SJSA1 (cell line): ENCODE measurements around the gene MAP2K4. TPM values are rescaled to one million over a fixed set of nuclear protein-coding genes. Genes with fewer than 3 reads are reported as not detected.
"Not testable (repeated sequence)": the region's sequence is repeated elsewhere in the genome, so short reads cannot be mapped to it uniquely, and the experiment has no call there.

Source experiments
- DNase-seq, 2 experiments: peaks; one replicate each; pipeline ENCODE4 v3.0.0-alpha.2; 2015 to 2020; ENCODE audit warnings: low spot score in 2 of 2, low read depth in 1 of 2
- H3K27ac ChIP-seq: fragments of 250-450 bp; sonication (Bioruptor Pico); 2 replicates; pipeline ENCODE4 v1.5.1; 2020; ENCODE audit warnings: mild to moderate bottlenecking, moderate library complexity
- H3K27me3 ChIP-seq: fragments of 250-450 bp; sonication (Bioruptor Pico); replicated peaks from 2 replicates; pipeline ENCODE4 v1.5.1; 2020; ENCODE audit warnings: mild to moderate bottlenecking, moderate library complexity
- H3K36me3 ChIP-seq: fragments of 250-450 bp; sonication (Bioruptor Pico); 2 replicates; pipeline ENCODE4 v1.5.1; 2020; ENCODE audit warnings: mild to moderate bottlenecking
- H3K4me1 ChIP-seq: fragments of 250-450 bp; sonication (Bioruptor Pico); replicated peaks from 2 replicates; pipeline ENCODE4 v1.6.1; 2021; ENCODE audit warnings: mild to moderate bottlenecking
- H3K4me3 ChIP-seq: fragments of 250-450 bp; sonication (Bioruptor Pico); 2 replicates; pipeline ENCODE4 v1.5.1; 2020; ENCODE audit warnings: mild to moderate bottlenecking
- H3K9me3 ChIP-seq: fragments of 250-450 bp; sonication (Bioruptor Pico); replicated peaks from 2 replicates; pipeline ENCODE4 v1.5.1; 2020; ENCODE audit warnings: mild to moderate bottlenecking
- total RNA-seq: library from RNA; depleted of rRNA; stranded (reverse); fragments of >200 nt; shearing (Covaris generic); gene quantifications from 2 replicates; pipeline ENCODE4 v1.2.3, GENCODE V29; 2014

MAP2K4 gene
- total RNA-seq, 1 experiment from 2014 or later: 42.0 TPM

DNA sequence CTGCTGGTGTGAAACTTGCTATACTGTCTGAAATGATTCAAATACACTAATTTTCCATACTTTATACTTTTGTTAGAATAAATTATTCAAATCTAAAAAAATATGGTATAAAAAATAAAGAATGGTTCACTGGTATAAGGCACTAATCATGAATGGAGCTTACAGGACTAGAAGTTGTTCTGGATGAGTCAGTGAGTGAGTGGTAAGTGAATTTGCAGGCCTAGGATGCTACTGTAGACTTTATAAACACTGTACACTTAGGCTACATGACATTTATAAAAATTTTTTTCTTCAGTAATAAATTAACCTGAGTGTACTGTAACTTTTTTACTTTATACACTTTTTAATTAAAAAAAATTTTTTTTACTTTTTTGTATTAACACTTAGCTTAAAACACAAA is 95.5 kb downstream of the MAP2K4 start:
- H3K4me1 ChIP-seq: no peaks in the 10 kb centered on the region
- DNase-seq: no peak
- H3K27me3 ChIP-seq: no peaks in the 10 kb centered on the region
- no peak overlapping the region for H3K4me3 ChIP-seq
- no peaks in the 10 kb centered on the region for H3K9me3 ChIP-seq
- no peak overlapping the region for H3K27ac ChIP-seq
- H3K36me3 ChIP-seq: peaks cover 64% of the 10 kb centered on the region

DNA sequence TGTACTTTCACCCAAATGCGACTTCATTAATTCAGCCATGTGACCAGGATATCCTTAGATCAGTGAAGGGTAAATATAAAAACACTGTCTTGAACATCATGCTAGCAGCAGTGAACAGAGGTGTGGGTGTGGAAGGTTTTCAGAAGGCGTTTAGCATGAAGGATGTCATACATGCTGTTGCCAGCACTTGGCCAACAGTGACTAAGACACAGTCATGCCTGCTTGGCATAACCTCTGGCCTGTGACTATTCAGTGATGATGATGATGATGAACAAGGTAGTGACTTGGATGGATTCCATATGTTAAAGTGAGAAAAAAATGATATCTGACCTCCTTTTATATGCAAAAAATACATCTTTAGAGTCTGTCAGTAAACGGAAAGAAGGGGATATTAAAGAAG is 97.9 kb downstream of the MAP2K4 start:
- Histone ChIP-seq H3K36me3 (peaks cover 42% of the 10 kb centered on the region), H3K27me3 (no peaks in the 10 kb centered on the region), H3K9me3 (no peaks in the 10 kb centered on the region), H3K27ac (no peak overlapping the region), H3K4me1 (no peaks in the 10 kb centered on the region), H3K4me3 (no peak overlapping the region)
- DNase-seq: no peak

DNA sequence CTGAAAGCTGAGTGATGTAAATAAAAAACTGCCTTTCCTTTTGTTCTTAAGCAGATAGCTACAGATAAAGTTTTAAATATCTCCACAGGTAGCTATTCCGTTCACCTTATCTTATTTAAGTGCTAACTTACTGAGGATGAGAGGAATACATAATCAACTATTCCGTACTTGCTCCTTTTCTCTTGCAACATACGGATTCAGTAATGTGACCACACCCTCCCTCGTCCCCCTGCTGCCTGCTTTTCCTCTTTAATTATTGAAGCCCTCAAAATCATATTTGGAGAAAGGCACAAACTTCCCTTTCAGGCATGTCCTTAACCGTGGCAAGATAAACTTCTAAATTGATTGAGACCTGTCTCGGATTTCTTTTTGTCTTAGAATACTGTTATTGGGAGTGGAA is 101.4 kb downstream of the MAP2K4 start:
- Histone ChIP-seq H3K4me3 (no peak overlapping the region), H3K9me3 (no peaks in the 10 kb centered on the region), H3K4me1 (no peaks in the 10 kb centered on the region), H3K27me3 (no peaks in the 10 kb centered on the region), H3K27ac (no peak overlapping the region), H3K36me3 (peaks cover 39% of the 10 kb centered on the region)
- DNase-seq: no peak

GRCh38 chr17:12127177-12127576 is 106.5 kb downstream of the MAP2K4 start:
- no peaks in the 10 kb centered on the region for H3K4me1 ChIP-seq
- no peak for DNase-seq
- H3K4me3 ChIP-seq: no peak overlapping the region
- no peaks in the 10 kb centered on the region for H3K27me3 ChIP-seq
- H3K27ac ChIP-seq: no peak overlapping the region
- no peaks in the 10 kb centered on the region for H3K9me3 ChIP-seq
- peaks cover 48% of the 10 kb centered on the region for H3K36me3 ChIP-seq

DNA sequence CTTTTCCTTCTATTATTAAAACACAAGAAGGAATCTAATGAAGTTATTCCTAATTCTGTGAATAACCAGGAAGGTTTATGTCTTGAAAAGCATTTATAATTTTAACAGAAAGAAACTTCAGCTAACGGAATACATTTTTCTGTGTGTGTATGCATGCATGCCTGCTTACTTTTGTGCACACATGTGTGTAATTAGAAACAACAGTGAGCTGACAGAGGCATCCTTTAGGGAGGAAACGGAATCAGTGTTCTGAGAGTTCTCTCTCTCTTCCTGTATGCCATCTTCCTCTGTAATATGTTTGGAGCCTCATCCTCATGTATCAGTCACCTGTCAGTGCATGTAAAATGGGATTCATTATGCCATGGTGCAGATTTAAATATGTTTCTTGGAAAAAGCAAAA is 107.0 kb downstream of the MAP2K4 start:
- no peaks in the 10 kb centered on the region for H3K9me3 ChIP-seq
- no peak for DNase-seq
- peaks cover 48% of the 10 kb centered on the region for H3K36me3 ChIP-seq
- H3K27ac ChIP-seq: no peak overlapping the region
- no peak overlapping the region for H3K4me3 ChIP-seq
- H3K4me1 ChIP-seq: no peaks in the 10 kb centered on the region
- H3K27me3 ChIP-seq: no peaks in the 10 kb centered on the region

GRCh38 chr17:12128946-12129345 is 108.3 kb downstream of the MAP2K4 start:
- no peak for DNase-seq
- Histone ChIP-seq H3K4me1 (no peaks in the 10 kb centered on the region), H3K4me3 (no peak overlapping the region), H3K36me3 (peaks cover 51% of the 10 kb centered on the region), H3K9me3 (no peaks in the 10 kb centered on the region), H3K27me3 (no peaks in the 10 kb centered on the region), H3K27ac (no peak overlapping the region)

DNA sequence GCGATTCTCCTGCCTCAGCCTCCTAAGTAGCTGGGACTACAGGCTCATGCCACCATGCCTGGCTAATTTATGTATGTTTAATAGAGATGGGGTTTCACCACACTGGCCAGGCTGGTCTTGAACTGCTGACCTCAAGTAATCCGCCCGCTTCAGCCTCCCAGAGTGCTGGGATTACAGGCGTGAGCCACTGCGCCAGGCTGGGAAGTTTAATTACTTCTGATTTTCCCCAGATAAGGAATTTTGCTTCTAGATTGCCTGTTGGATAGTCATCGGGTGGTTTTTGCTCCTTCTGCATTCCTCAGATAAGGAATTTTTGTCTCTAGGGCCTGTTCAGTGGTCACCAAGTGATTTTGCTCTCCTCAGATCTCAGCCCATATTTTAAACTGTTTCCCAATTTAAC is 112.5 kb downstream of the MAP2K4 start:
- no peak for DNase-seq
- peaks cover 45% of the 10 kb centered on the region for H3K36me3 ChIP-seq
- no peak overlapping the region for H3K27ac ChIP-seq
- no peaks in the 10 kb centered on the region for H3K4me1 ChIP-seq
- no peak overlapping the region for H3K4me3 ChIP-seq
- H3K9me3 ChIP-seq: peaks cover 4% of the 10 kb centered on the region; the same call in 1 of the 2 replicates
- H3K27me3 ChIP-seq: no peaks in the 10 kb centered on the region

DNA sequence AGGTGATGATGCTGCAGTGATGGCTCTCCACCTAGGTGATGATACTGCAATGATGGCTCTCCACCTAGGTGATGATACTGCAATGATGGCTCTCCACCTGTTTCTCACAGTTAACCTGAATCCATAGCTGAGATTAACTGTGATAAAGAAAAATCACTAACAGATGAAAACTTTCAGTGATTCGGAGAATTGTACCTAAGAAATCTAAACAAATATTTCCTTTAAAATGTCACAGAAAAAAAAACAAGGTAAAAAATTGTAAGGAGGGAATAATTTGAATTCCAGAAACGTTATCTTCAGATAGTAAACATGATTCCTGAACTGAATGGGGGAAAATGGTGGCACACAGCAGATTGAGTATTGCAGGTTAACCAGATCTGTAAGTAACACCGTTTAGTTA is 113.4 kb downstream of the MAP2K4 start:
- Histone ChIP-seq H3K9me3 (peaks cover 4% of the 10 kb centered on the region; the same call in 1 of the 2 replicates), H3K27ac (no peak overlapping the region), H3K36me3 (peaks cover 46% of the 10 kb centered on the region), H3K27me3 (no peaks in the 10 kb centered on the region), H3K4me3 (no peak overlapping the region), H3K4me1 (no peaks in the 10 kb centered on the region)
- DNase-seq: no peak

DNA sequence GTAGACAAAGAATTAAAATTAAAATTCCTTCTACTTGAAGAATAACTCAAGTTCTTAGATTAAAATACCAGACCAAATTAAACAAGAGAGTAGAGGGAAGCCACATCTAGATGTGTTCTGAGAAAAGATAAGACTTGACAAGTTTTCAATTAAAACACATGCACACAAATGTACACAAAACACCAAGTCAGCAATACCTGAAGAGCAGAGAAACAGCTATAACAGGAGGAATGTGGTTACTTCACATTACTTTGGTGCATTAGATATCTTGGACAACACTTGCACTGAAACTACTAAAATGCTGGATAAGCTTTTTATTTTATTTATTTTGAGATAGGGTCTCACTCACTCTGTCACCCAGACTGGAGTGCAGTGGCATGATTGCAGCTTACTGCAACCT is 113.9 kb downstream of the MAP2K4 start:
- H3K9me3 ChIP-seq: peaks cover 4% of the 10 kb centered on the region; the same call in 1 of the 2 replicates
- no peak for DNase-seq
- no peak overlapping the region for H3K4me3 ChIP-seq
- H3K4me1 ChIP-seq: no peaks in the 10 kb centered on the region
- H3K36me3 ChIP-seq: peaks cover 42% of the 10 kb centered on the region
- H3K27ac ChIP-seq: no peak overlapping the region
- H3K27me3 ChIP-seq: no peaks in the 10 kb centered on the region

DNA sequence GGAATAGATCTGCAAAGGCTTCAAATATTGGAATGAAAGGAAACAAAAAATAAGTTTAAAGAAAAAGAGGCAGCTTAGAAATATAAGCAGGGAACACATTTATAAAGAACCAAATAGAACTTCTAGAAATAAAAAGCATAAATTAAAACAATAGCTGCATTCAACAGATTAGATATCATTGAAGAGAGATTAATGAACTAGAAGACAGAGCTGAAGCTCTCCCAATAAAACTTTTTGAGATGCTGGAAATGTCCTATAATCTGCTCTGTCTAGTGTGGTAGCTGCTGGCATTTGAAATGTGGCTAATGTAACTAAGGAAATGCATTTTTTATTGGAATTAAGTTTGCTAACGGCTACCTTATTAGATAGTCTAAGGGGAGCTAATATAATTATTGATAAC is 115.6 kb downstream of the MAP2K4 start:
- Histone ChIP-seq H3K27ac (no peak overlapping the region), H3K9me3 (peaks cover 4% of the 10 kb centered on the region; the same call in 1 of the 2 replicates), H3K27me3 (no peaks in the 10 kb centered on the region), H3K4me3 (no peak overlapping the region), H3K4me1 (no peaks in the 10 kb centered on the region), H3K36me3 (peaks cover 45% of the 10 kb centered on the region)
- no peak for DNase-seq

DNA sequence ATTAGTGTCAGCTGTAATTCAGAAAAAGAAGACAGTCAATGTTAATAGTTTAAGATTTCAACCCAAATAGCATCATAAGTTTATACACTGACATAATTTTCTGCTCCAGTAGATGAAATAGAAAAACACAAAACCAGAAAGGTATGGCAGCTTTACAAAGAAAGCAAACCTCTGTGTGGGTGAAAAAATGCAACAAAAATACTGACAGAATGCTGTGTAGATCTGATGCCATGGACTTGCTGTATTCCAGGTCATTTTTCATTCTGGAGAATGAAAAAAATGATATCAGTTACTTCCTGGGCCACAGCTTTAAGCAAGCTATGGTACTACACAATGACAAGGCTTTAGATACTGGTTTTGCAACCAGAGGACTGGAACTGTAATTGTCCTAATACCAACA is 116.0 kb downstream of the MAP2K4 start:
- no peak overlapping the region for H3K27ac ChIP-seq
- H3K4me1 ChIP-seq: no peaks in the 10 kb centered on the region
- H3K27me3 ChIP-seq: no peaks in the 10 kb centered on the region
- DNase-seq: no peak
- H3K9me3 ChIP-seq: peaks cover 4% of the 10 kb centered on the region; the same call in 1 of the 2 replicates
- no peak overlapping the region for H3K4me3 ChIP-seq
- peaks cover 49% of the 10 kb centered on the region for H3K36me3 ChIP-seq

GRCh38 chr17:12137859-12138258 is 117.2 kb downstream of the MAP2K4 start:
- Histone ChIP-seq H3K36me3 (peaks cover 49% of the 10 kb centered on the region), H3K27ac (no peak overlapping the region), H3K27me3 (no peaks in the 10 kb centered on the region), H3K4me3 (no peak overlapping the region), H3K4me1 (no peaks in the 10 kb centered on the region), H3K9me3 (peaks cover 4% of the 10 kb centered on the region; the same call in 1 of the 2 replicates)
- no peak for DNase-seq

GRCh38 chr17:12140685-12141084 is 120.0 kb downstream of the MAP2K4 start:
- no peak overlapping the region for H3K27ac ChIP-seq
- no peaks in the 10 kb centered on the region for H3K27me3 ChIP-seq
- H3K9me3 ChIP-seq: peaks cover 4% of the 10 kb centered on the region; the same call in 1 of the 2 replicates
- peaks cover 44% of the 10 kb centered on the region for H3K36me3 ChIP-seq
- H3K4me1 ChIP-seq: no peaks in the 10 kb centered on the region
- no peak overlapping the region for H3K4me3 ChIP-seq
- no peak for DNase-seq

- H3K9me3 ChIP-seq, H3K4me3 ChIP-seq: not testable (repeated sequence)
These were observed 141.5 kb downstream of the MAP2K4 start for GRCh38 chr17:12162187-12162586.

GRCh38 chr17:12164085-12164484 is 143.4 kb downstream of the MAP2K4 start:
- Histone ChIP-seq H3K27ac (no peak overlapping the region), H3K9me3 (no peaks in the 10 kb centered on the region), H3K27me3 (no peaks in the 10 kb centered on the region), H3K4me3 (no peak overlapping the region), H3K36me3 (no peaks in the 10 kb centered on the region), H3K4me1 (no peaks in the 10 kb centered on the region)
- DNase-seq: no peak

More at GRCh38 chr17:12162187-12162586, 141.5 kb downstream of the MAP2K4 start:
- H3K4me1 ChIP-seq, H3K27ac ChIP-seq, H3K36me3 ChIP-seq, DNase-seq, H3K27me3 ChIP-seq: not testable (repeated sequence)
